ENCODE data around the gene FGGY.

FGGY gene

GRCh38 chr1:59737638-59738037 lies 440.7 kb downstream of the FGGY start:
- Histone ChIP-seq H3K9me3 (ENCODE audit: insufficient read depth, low read depth, low read length) (peaks cover 15% of the 10 kb centered on the region), H3K36me3 (ENCODE audit: insufficient read depth, low read depth, low read length) (no peaks in the 10 kb centered on the region), H3K27ac (ENCODE audit: low read length) (no peak overlapping the region)

GRCh38 chr1:59738152-59738551 lies 441.3 kb downstream of the FGGY start:
- no peak overlapping the region for H3K27ac ChIP-seq (ENCODE audit: low read length)
- H3K4me1 ChIP-seq (ENCODE audit: insufficient read depth, low read length): no peaks in the 10 kb centered on the region

More at GRCh38 chr1:59737638-59738037, 440.7 kb downstream of the FGGY start:
- no peak overlapping the region for H3K4me3 ChIP-seq (ENCODE audit: low read length)
- no peak overlapping the region for H3K9ac ChIP-seq (ENCODE audit: low read depth, low read length)
- H3K4me1 ChIP-seq (ENCODE audit: insufficient read depth, low read length): no peaks in the 10 kb centered on the region
- H3K27me3 ChIP-seq (ENCODE audit: insufficient read depth, low read length): no peaks in the 10 kb centered on the region

GRCh38 chr1:59738591-59739015 lies 441.7 kb downstream of the FGGY start:
- Histone ChIP-seq H3K27ac (ENCODE audit: low read length) (no peak overlapping the region), H3K4me1 (ENCODE audit: insufficient read depth, low read length) (no peaks in the 10 kb centered on the region), H3K9me3 (ENCODE audit: insufficient read depth, low read depth, low read length) (peaks cover 15% of the 10 kb centered on the region), H3K9ac (ENCODE audit: low read depth, low read length) (no peak overlapping the region), H3K36me3 (ENCODE audit: insufficient read depth, low read depth, low read length) (no peaks in the 10 kb centered on the region), H3K4me3 (ENCODE audit: low read length) (no peak overlapping the region), H3K27me3 (ENCODE audit: insufficient read depth, low read length) (no peaks in the 10 kb centered on the region)

More at GRCh38 chr1:59738152-59738551, 441.3 kb downstream of the FGGY start:
- Histone ChIP-seq H3K36me3 (ENCODE audit: insufficient read depth, low read depth, low read length) (no peaks in the 10 kb centered on the region), H3K9ac (ENCODE audit: low read depth, low read length) (no peak overlapping the region), H3K4me3 (ENCODE audit: low read length) (no peak overlapping the region), H3K27me3 (ENCODE audit: insufficient read depth, low read length) (no peaks in the 10 kb centered on the region), H3K9me3 (ENCODE audit: insufficient read depth, low read depth, low read length) (peaks cover 15% of the 10 kb centered on the region)

- Histone ChIP-seq H3K27ac (ENCODE audit: low read length) (no peak overlapping the region), H3K9me3 (ENCODE audit: insufficient read depth, low read depth, low read length) (peaks cover 15% of the 10 kb centered on the region), H3K4me1 (ENCODE audit: insufficient read depth, low read length) (no peaks in the 10 kb centered on the region), H3K27me3 (ENCODE audit: insufficient read depth, low read length) (no peaks in the 10 kb centered on the region), H3K4me3 (ENCODE audit: low read length) (no peak overlapping the region), H3K9ac (ENCODE audit: low read depth, low read length) (no peak overlapping the region), H3K36me3 (ENCODE audit: insufficient read depth, low read depth, low read length) (no peaks in the 10 kb centered on the region)
Observed at GRCh38 chr1:59739111-59739510, 442.2 kb downstream of the FGGY start.

- H3K36me3 ChIP-seq (ENCODE audit: insufficient read depth, low read depth, low read length): no peaks in the 10 kb centered on the region
- no peaks in the 10 kb centered on the region for H3K4me1 ChIP-seq (ENCODE audit: insufficient read depth, low read length)
- H3K27me3 ChIP-seq (ENCODE audit: insufficient read depth, low read length): no peaks in the 10 kb centered on the region
- H3K9ac ChIP-seq (ENCODE audit: low read depth, low read length): no peak overlapping the region
- no peaks in the 10 kb centered on the region; the same call in 1 of the 2 replicates for H3K9me3 ChIP-seq (ENCODE audit: insufficient read depth, low read depth, low read length)
- no peak overlapping the region for H3K4me3 ChIP-seq (ENCODE audit: low read length)
- H3K27ac ChIP-seq (ENCODE audit: low read length): no peak overlapping the region
Observed at GRCh38 chr1:59742526-59742925, 445.6 kb downstream of the FGGY start.

- H3K9me3 ChIP-seq (ENCODE audit: insufficient read depth, low read depth, low read length): no peaks in the 10 kb centered on the region
- no peaks in the 10 kb centered on the region for H3K4me1 ChIP-seq (ENCODE audit: insufficient read depth, low read length)
- no peak overlapping the region for H3K27ac ChIP-seq (ENCODE audit: low read length)
- no peaks in the 10 kb centered on the region for H3K36me3 ChIP-seq (ENCODE audit: insufficient read depth, low read depth, low read length)
- no peak overlapping the region for H3K4me3 ChIP-seq (ENCODE audit: low read length)
- no peaks in the 10 kb centered on the region for H3K27me3 ChIP-seq (ENCODE audit: insufficient read depth, low read length)
- no peak overlapping the region for H3K9ac ChIP-seq (ENCODE audit: low read depth, low read length)
Observed at GRCh38 chr1:59743324-59744091, 446.6 kb downstream of the FGGY start.

- no peaks in the 10 kb centered on the region; the same call in 1 of the 2 replicates for H3K4me1 ChIP-seq (ENCODE audit: insufficient read depth, low read length)
- no peak overlapping the region for H3K9ac ChIP-seq (ENCODE audit: low read depth, low read length)
- no peaks in the 10 kb centered on the region for H3K27me3 ChIP-seq (ENCODE audit: insufficient read depth, low read length)
- H3K36me3 ChIP-seq (ENCODE audit: insufficient read depth, low read depth, low read length): no peaks in the 10 kb centered on the region
- no peak overlapping the region for H3K27ac ChIP-seq (ENCODE audit: low read length)
- H3K9me3 ChIP-seq (ENCODE audit: insufficient read depth, low read depth, low read length): no peaks in the 10 kb centered on the region
- H3K4me3 ChIP-seq (ENCODE audit: low read length): no peak overlapping the region
Observed at GRCh38 chr1:59747420-59748024, 450.6 kb downstream of the FGGY start.

GRCh38 chr1:59748123-59748522 lies 451.2 kb downstream of the FGGY start:
- no peaks in the 10 kb centered on the region for H3K36me3 ChIP-seq (ENCODE audit: insufficient read depth, low read depth, low read length)
- H3K4me1 ChIP-seq (ENCODE audit: insufficient read depth, low read length): no peaks in the 10 kb centered on the region; the same call in 1 of the 2 replicates
- no peak overlapping the region for H3K4me3 ChIP-seq (ENCODE audit: low read length)
- no peaks in the 10 kb centered on the region for H3K27me3 ChIP-seq (ENCODE audit: insufficient read depth, low read length)
- H3K9me3 ChIP-seq (ENCODE audit: insufficient read depth, low read depth, low read length): no peaks in the 10 kb centered on the region
- no peak overlapping the region for H3K27ac ChIP-seq (ENCODE audit: low read length)
- no peak overlapping the region for H3K9ac ChIP-seq (ENCODE audit: low read depth, low read length)

GRCh38 chr1:59750328-59751003 lies 453.6 kb downstream of the FGGY start:
- Histone ChIP-seq H3K9ac (ENCODE audit: low read depth, low read length) (no peak overlapping the region), H3K27me3 (ENCODE audit: insufficient read depth, low read length) (no peaks in the 10 kb centered on the region), H3K9me3 (ENCODE audit: insufficient read depth, low read depth, low read length) (no peaks in the 10 kb centered on the region), H3K4me3 (ENCODE audit: low read length) (no peak overlapping the region), H3K4me1 (ENCODE audit: insufficient read depth, low read length) (no peaks in the 10 kb centered on the region; the same call in 1 of the 2 replicates), H3K27ac (ENCODE audit: low read length) (no peak overlapping the region), H3K36me3 (ENCODE audit: insufficient read depth, low read depth, low read length) (no peaks in the 10 kb centered on the region)

GRCh38 chr1:59751004-59751395 lies 454.1 kb downstream of the FGGY start:
- Histone ChIP-seq H3K4me1 (ENCODE audit: insufficient read depth, low read length) (no peaks in the 10 kb centered on the region; the same call in 1 of the 2 replicates), H3K27ac (ENCODE audit: low read length) (no peak overlapping the region), H3K9me3 (ENCODE audit: insufficient read depth, low read depth, low read length) (no peaks in the 10 kb centered on the region), H3K36me3 (ENCODE audit: insufficient read depth, low read depth, low read length) (no peaks in the 10 kb centered on the region), H3K9ac (ENCODE audit: low read depth, low read length) (no peak overlapping the region), H3K27me3 (ENCODE audit: insufficient read depth, low read length) (no peaks in the 10 kb centered on the region), H3K4me3 (ENCODE audit: low read length) (no peak overlapping the region)

GRCh38 chr1:59751801-59752200 lies 454.9 kb downstream of the FGGY start:
- Histone ChIP-seq H3K4me3 (ENCODE audit: low read length) (no peak overlapping the region), H3K4me1 (ENCODE audit: insufficient read depth, low read length) (no peaks in the 10 kb centered on the region; the same call in 1 of the 2 replicates), H3K9ac (ENCODE audit: low read depth, low read length) (no peak overlapping the region), H3K27me3 (ENCODE audit: insufficient read depth, low read length) (no peaks in the 10 kb centered on the region), H3K36me3 (ENCODE audit: insufficient read depth, low read depth, low read length) (no peaks in the 10 kb centered on the region), H3K9me3 (ENCODE audit: insufficient read depth, low read depth, low read length) (no peaks in the 10 kb centered on the region), H3K27ac (ENCODE audit: low read length) (no peak overlapping the region)

Data from iPS-20b (cell line).